ENCODE data around the gene APAF1.

DNA sequence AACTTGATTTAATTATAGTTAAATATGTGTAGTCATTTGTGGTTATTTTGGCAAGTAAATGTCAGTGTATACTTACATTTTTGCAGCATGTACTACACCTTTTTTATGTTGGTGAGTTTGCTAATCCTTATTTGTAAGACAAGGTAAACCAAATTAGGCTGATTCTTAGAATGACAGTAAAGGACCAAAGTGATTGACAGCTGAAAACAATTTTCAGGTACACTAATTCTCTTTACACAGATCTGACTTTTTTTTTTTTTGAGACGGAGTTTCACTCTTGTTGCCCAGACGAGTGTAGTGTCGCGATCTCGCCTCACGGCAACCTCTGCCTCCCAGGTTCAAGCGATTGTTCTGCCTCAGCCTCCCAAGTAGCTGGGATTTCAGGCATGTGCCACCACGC is 43.2 kb upstream of the APAF1 start:
- TF ChIP-seq, protein P1, sequence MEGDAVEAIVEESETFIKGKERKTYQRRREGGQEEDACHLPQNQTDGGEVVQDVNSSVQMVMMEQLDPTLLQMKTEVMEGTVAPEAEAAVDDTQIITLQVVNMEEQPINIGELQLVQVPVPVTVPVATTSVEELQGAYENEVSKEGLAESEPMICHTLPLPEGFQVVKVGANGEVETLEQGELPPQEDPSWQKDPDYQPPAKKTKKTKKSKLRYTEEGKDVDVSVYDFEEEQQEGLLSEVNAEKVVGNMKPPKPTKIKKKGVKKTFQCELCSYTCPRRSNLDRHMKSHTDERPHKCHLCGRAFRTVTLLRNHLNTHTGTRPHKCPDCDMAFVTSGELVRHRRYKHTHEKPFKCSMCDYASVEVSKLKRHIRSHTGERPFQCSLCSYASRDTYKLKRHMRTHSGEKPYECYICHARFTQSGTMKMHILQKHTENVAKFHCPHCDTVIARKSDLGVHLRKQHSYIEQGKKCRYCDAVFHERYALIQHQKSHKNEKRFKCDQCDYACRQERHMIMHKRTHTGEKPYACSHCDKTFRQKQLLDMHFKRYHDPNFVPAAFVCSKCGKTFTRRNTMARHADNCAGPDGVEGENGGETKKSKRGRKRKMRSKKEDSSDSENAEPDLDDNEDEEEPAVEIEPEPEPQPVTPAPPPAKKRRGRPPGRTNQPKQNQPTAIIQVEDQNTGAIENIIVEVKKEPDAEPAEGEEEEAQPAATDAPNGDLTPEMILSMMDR (IDR thresholded peaks at IDR 0.05), result no peak
- TF ChIP-seq POLR2A (IDR thresholded peaks at IDR 0.05; ENCODE audit: low read depth) (no peak), POLR2AphosphoS5 (IDR thresholded peaks at IDR 0.05) (no peak)

Data from esophagus muscularis mucosa (tissue), 3 donors.